Neuronal stem cell (in vitro differentiated cells): ENCODE measurements around the gene RPS6KA2.

Source experiments
- DNase-seq: peaks from one replicate; pipeline ENCODE4 v3.0.0-alpha.2; 2013; ENCODE audit warnings: low spot score
- H2AFZ ChIP-seq: one replicate; pipeline ENCODE4 v1.6.1; 2013; ENCODE audit warnings: mild to moderate bottlenecking, low read length, inconsistent platforms
- H2AK5ac ChIP-seq: 2 replicates; pipeline ENCODE4 v1.6.1; 2013; ENCODE audit warnings: low read depth, mild to moderate bottlenecking, inconsistent platforms, low read length, moderate library complexity, mixed read lengths
- H2BK120ac ChIP-seq: 2 replicates; pipeline ENCODE4 v1.6.1; 2013; ENCODE audit warnings: low read depth, mild to moderate bottlenecking, inconsistent platforms, low read length, moderate library complexity, mixed read lengths
- H2BK12ac ChIP-seq: one replicate; pipeline ENCODE4 v1.6.1; 2013; ENCODE audit warnings: low read length, inconsistent platforms
- H2BK15ac ChIP-seq: 2 replicates; pipeline ENCODE4 v1.6.1; 2013; ENCODE audit warnings: mild to moderate bottlenecking, low read length, inconsistent platforms, mixed read lengths
- H2BK5ac ChIP-seq: one replicate; pipeline ENCODE4 v1.6.1; 2013; ENCODE audit warnings: inconsistent platforms, mild to moderate bottlenecking, low read length, moderate library complexity
- H3K14ac ChIP-seq: one replicate; pipeline ENCODE4 v1.6.1; 2013; ENCODE audit warnings: low read length, inconsistent platforms
- H3K18ac ChIP-seq: 2 replicates; pipeline ENCODE4 v1.6.1; 2013; ENCODE audit warnings: low read length, inconsistent platforms
- H3K23ac ChIP-seq: 2 replicates; pipeline ENCODE4 v1.6.1; 2013; ENCODE audit warnings: low read depth, mild to moderate bottlenecking, mixed read lengths, low read length, inconsistent platforms; ENCODE audit not compliant: poor library complexity
- H3K27ac ChIP-seq: replicated peaks from 3 replicates; pipeline ENCODE4 v1.5.1; 2013; ENCODE audit warnings: low read length, inconsistent platforms
- H3K27me3 ChIP-seq, 3 experiments: 2 replicates each; pipeline ENCODE4 v1.6.1; 2013; ENCODE audit warnings: low read length in 3 of 3, mild to moderate bottlenecking in 2 of 3, inconsistent platforms in 1 of 3, low read depth in 1 of 3, mixed read lengths in 1 of 3, moderate library complexity in 1 of 3; ENCODE audit not compliant: control insufficient read depth in 3 of 3, insufficient read depth in 3 of 3
- H3K36me3 ChIP-seq, 2 donors: replicated peaks in 1 of 2; 2 replicates each; pipeline ENCODE4 v1.6.1; 2013; ENCODE audit warnings: low read length in 2 of 2; ENCODE audit not compliant: control insufficient read depth in 2 of 2, insufficient read depth in 2 of 2
- H3K4ac ChIP-seq: 2 replicates; pipeline ENCODE4 v1.6.1; 2013; ENCODE audit warnings: inconsistent platforms, mild to moderate bottlenecking, low read length, moderate library complexity
- H3K4me1 ChIP-seq, 2 donors: 1 replicate in 1 of 2; 2 replicates in 1 of 2; pipeline ENCODE4 v1.6.1; 2013; ENCODE audit warnings: low read length in 2 of 2, low read depth in 1 of 2; ENCODE audit not compliant: control insufficient read depth in 2 of 2, insufficient read depth in 1 of 2
- H3K4me2 ChIP-seq: one replicate; pipeline ENCODE4 v1.6.1; 2013; ENCODE audit warnings: mild to moderate bottlenecking, low read length, inconsistent platforms; ENCODE audit not compliant: insufficient read depth, poor library complexity, severe bottlenecking
- H3K4me3 ChIP-seq, 2 donors: 2 replicates each; pipeline ENCODE4 v1.5.1; 2013; ENCODE audit warnings: low read length in 2 of 2, mild to moderate bottlenecking in 2 of 2, inconsistent platforms in 1 of 2, moderate library complexity in 1 of 2
- H3K79me1 ChIP-seq: one replicate; pipeline ENCODE4 v1.6.1; 2013; ENCODE audit warnings: low read depth, mild to moderate bottlenecking, inconsistent platforms, low read length, moderate library complexity
- H3K9ac ChIP-seq: one replicate; pipeline ENCODE4 v1.6.1; 2013; ENCODE audit warnings: mild to moderate bottlenecking, low read depth, low read length, inconsistent platforms; ENCODE audit not compliant: poor library complexity
- H3K9me3 ChIP-seq, 2 donors: replicated peaks in 1 of 2; 2 replicates each; pipeline versions ENCODE3 to v1.6.1; 2013; ENCODE audit warnings: low read length in 2 of 2, mild to moderate bottlenecking in 2 of 2, inconsistent platforms in 1 of 2, low read depth in 1 of 2, mixed read lengths in 1 of 2, moderate library complexity in 1 of 2; ENCODE audit not compliant: control insufficient read depth in 2 of 2, insufficient read depth in 1 of 2
- H4K8ac ChIP-seq: one replicate; pipeline ENCODE4 v1.6.1; 2013; ENCODE audit warnings: low read depth, mild to moderate bottlenecking, inconsistent platforms, low read length, moderate library complexity
- H4K91ac ChIP-seq: one replicate; pipeline ENCODE4 v1.6.1; 2013; ENCODE audit warnings: low read length, low read depth, mild to moderate bottlenecking, inconsistent platforms; ENCODE audit not compliant: poor library complexity
- WGBS, 2 donors: extraction: QIAGEN DNeasy Blood & Tissue Kit; methylation state at CpG; one replicate each; pipeline ENCODE4 v1.1.7; 2013; ENCODE audit warnings: missing lambda C conversion rate in 2 of 2, mixed read lengths in 1 of 2; ENCODE audit not compliant: insufficient read length in 2 of 2, insufficient replicate concordance in 1 of 2; ENCODE audit errors: extremely low coverage in 2 of 2; 5-methylcytosine and 5-hydroxymethylcytosine counted together

Gene RPS6KA2

GRCh38 chr6:166366921-166367320, 260.1 kb downstream of the RPS6KA2 start:
- Histone ChIP-seq H3K4me2 (no peak overlapping the region), H3K27me3 (no peaks in the 10 kb centered on the region), H3K79me1 (no peaks in the 10 kb centered on the region), H2BK5ac (no peak overlapping the region), H3K23ac (no peak overlapping the region), H2AFZ (no peak overlapping the region), H3K27ac (no peak overlapping the region), H2BK120ac (no peak overlapping the region), H3K9ac (no peak overlapping the region), H3K9me3 (no peaks in the 10 kb centered on the region), H3K4me3 (no peak overlapping the region), H4K8ac (no peak overlapping the region), H4K91ac (no peak overlapping the region), H3K4me1 (peaks cover 4 to 23% of the 10 kb centered on the region in 2 donors), H3K36me3 (no peaks in the 10 kb centered on the region), H3K18ac (no peak overlapping the region), H2BK12ac (no peak overlapping the region), H2AK5ac (no peak overlapping the region), H3K14ac (no peak overlapping the region), H2BK15ac (no peak overlapping the region), H3K4ac (no peak overlapping the region)
- no peak for DNase-seq
- WGBS, 2 donors, result no CpG with 5 or more reads among the region's 3 CpGs

- Histone ChIP-seq H3K9ac (no peak overlapping the region), H4K8ac (no peak overlapping the region), H2BK5ac (no peak overlapping the region), H2AK5ac (no peak overlapping the region), H2BK15ac (no peak overlapping the region), H3K4ac (no peak overlapping the region), H3K4me3 (no peak overlapping the region), H3K36me3 (no peaks in the 10 kb centered on the region), H3K9me3 (no peaks in the 10 kb centered on the region), H3K4me2 (no peak overlapping the region), H3K14ac (no peak overlapping the region), H3K4me1 (peaks cover 4 to 23% of the 10 kb centered on the region in 2 donors), H2AFZ (peak overlapping the region; percentile 71), H3K27me3 (no peaks in the 10 kb centered on the region), H2BK12ac (no peak overlapping the region), H2BK120ac (no peak overlapping the region), H3K27ac (no peak overlapping the region), H3K79me1 (no peaks in the 10 kb centered on the region), H3K18ac (no peak overlapping the region), H4K91ac (no peak overlapping the region), H3K23ac (no peak overlapping the region)
- WGBS, 2 donors, result no CpG with 5 or more reads among the region's 6 CpGs
- no peak for DNase-seq
These were observed 261.2 kb downstream of the RPS6KA2 start for GRCh38 chr6:166365806-166366205.

GRCh38 chr6:166365221-166365620, 261.8 kb downstream of the RPS6KA2 start:
- Histone ChIP-seq H2BK12ac (no peak overlapping the region), H3K79me1 (no peaks in the 10 kb centered on the region), H3K9ac (no peak overlapping the region), H2BK120ac (no peak overlapping the region), H4K91ac (no peak overlapping the region), H3K4me1 (peaks cover 4 to 23% of the 10 kb centered on the region in 2 donors), H3K4me3 (no peak overlapping the region), H3K9me3 (no peaks in the 10 kb centered on the region), H3K4me2 (no peak overlapping the region), H3K36me3 (no peaks in the 10 kb centered on the region), H2BK5ac (no peak overlapping the region), H4K8ac (no peak overlapping the region), H3K23ac (no peak overlapping the region), H3K27me3 (no peaks in the 10 kb centered on the region), H3K4ac (no peak overlapping the region), H3K27ac (no peak overlapping the region), H3K14ac (no peak overlapping the region), H2AFZ (peak overlapping the region; percentile 71), H2BK15ac (no peak overlapping the region), H2AK5ac (no peak overlapping the region), H3K18ac (no peak overlapping the region)
- DNase-seq, result no peak
- WGBS, 2 donors, result no CpG with 5 or more reads among the region's 2 CpGs

GRCh38 chr6:166364456-166364855, 262.6 kb downstream of the RPS6KA2 start:
- no CpG with 5 or more reads among the region's 7 CpGs for WGBS, 2 donors
- DNase-seq, result no peak

More at GRCh38 chr6:166364456-166364855, 262.6 kb downstream of the RPS6KA2 start:
- Histone ChIP-seq H4K91ac (no peak overlapping the region), H2BK5ac (no peak overlapping the region), H3K27me3 (no peaks in the 10 kb centered on the region), H2BK15ac (no peak overlapping the region), H2AK5ac (no peak overlapping the region), H3K27ac (no peak overlapping the region), H3K4me1 (peaks cover 4 to 19% of the 10 kb centered on the region in 2 donors), H4K8ac (no peak overlapping the region), H3K23ac (no peak overlapping the region), H3K9ac (no peak overlapping the region), H3K4ac (no peak overlapping the region), H3K79me1 (no peaks in the 10 kb centered on the region), H3K36me3 (no peaks in the 10 kb centered on the region), H2AFZ (no peak overlapping the region), H2BK120ac (no peak overlapping the region), H3K4me2 (no peak overlapping the region), H3K18ac (no peak overlapping the region), H3K9me3 (no peaks in the 10 kb centered on the region), H3K4me3 (no peak overlapping the region), H2BK12ac (no peak overlapping the region), H3K14ac (no peak overlapping the region)
